H1 (cell line): ENCODE results near the gene EPHA5.

Experiments
- JUND ChIP-seq: IDR thresholded peaks from 2 replicates; pipeline ENCODE4 v1.6.1; 2011; ENCODE audit warnings: mild to moderate bottlenecking, improper control_type of control experiment, low read length
- TF ChIP-seq, protein P1 (sequence below): IDR thresholded peaks from 2 replicates; pipeline ENCODE4 v1.6.1; 2011; ENCODE audit warnings: low read length, improper control_type of control experiment

DNA sequence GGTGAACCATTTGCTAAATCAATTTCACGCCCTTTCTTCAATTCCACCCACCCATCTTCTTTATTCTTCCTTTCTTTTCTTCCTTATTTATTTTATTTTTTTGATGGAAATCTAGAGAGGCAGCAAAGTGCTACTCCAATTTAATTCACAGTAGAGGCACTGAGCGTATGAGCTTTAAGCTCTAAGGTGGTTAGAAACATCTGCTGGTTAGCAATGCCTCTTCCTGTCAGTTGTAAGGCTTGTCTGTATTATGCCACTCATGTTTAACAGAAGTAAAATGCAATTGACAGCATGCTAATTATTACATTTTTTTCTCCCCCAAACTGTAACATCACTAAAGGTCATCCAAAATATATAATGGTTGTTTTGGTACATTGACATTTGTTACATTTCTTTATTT lies 103.8 kb downstream of the EPHA5 start:
- TF ChIP-seq JUND, result no peak
- TF ChIP-seq, protein P1, sequence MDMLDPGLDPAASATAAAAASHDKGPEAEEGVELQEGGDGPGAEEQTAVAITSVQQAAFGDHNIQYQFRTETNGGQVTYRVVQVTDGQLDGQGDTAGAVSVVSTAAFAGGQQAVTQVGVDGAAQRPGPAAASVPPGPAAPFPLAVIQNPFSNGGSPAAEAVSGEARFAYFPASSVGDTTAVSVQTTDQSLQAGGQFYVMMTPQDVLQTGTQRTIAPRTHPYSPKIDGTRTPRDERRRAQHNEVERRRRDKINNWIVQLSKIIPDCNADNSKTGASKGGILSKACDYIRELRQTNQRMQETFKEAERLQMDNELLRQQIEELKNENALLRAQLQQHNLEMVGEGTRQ, result no peak
